ENCODE data around the gene PEX11A. TPM values are rescaled to one million over a fixed set of nuclear protein-coding genes. Genes with fewer than 3 reads are reported as not detected.

PEX11A gene, protein sequence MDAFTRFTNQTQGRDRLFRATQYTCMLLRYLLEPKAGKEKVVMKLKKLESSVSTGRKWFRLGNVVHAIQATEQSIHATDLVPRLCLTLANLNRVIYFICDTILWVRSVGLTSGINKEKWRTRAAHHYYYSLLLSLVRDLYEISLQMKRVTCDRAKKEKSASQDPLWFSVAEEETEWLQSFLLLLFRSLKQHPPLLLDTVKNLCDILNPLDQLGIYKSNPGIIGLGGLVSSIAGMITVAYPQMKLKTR
- total RNA-seq, result 100 to 1,000 TPM in 1 of 4 donors, 10 to 100 TPM in 3; 18.4 to 134 (median 29.9) TPM

- ATAC-seq (ENCODE audit: low FRiP score) (peak; percentile 94), DNase-seq (ENCODE audit: low spot score) (peak; percentile 50)
These were observed at the start of gene PEX11A, which contains the start of gene WDR93 for GRCh38 chr15:89690276-89691218. TSS of gene PEX11A (minus strand) at chr15:89690754. CDS start at chr15:89690632, 122 bp downstream. TSS of gene WDR93 (plus strand) at chr15:89690811. CDS start at chr15:89701747, 10,936 bp downstream.

GRCh38 chr15:89740137-89740536 lies 49.6 kb upstream of the PEX11A start:
- TF ChIP-seq, protein P1, sequence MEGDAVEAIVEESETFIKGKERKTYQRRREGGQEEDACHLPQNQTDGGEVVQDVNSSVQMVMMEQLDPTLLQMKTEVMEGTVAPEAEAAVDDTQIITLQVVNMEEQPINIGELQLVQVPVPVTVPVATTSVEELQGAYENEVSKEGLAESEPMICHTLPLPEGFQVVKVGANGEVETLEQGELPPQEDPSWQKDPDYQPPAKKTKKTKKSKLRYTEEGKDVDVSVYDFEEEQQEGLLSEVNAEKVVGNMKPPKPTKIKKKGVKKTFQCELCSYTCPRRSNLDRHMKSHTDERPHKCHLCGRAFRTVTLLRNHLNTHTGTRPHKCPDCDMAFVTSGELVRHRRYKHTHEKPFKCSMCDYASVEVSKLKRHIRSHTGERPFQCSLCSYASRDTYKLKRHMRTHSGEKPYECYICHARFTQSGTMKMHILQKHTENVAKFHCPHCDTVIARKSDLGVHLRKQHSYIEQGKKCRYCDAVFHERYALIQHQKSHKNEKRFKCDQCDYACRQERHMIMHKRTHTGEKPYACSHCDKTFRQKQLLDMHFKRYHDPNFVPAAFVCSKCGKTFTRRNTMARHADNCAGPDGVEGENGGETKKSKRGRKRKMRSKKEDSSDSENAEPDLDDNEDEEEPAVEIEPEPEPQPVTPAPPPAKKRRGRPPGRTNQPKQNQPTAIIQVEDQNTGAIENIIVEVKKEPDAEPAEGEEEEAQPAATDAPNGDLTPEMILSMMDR (IDR thresholded peaks at IDR 0.05), result peak in 2 of 3 donors; percentile 18 to 71
- peak; percentile 71 for ATAC-seq (ENCODE audit: low FRiP score)
- DNase-seq (ENCODE audit: low spot score), result no peak

More at GRCh38 chr15:89690276-89691218, at the start of gene PEX11A, which contains the start of gene WDR93:
- TF ChIP-seq, protein P1 (IDR thresholded peaks at IDR 0.05), result no peak

GRCh38 chr15:89735773-89736172 lies 45.2 kb upstream of the PEX11A start:
- TF ChIP-seq, protein P1 (IDR thresholded peaks at IDR 0.05), result no peak
- DNase-seq (ENCODE audit: low spot score) (no peak), ATAC-seq (ENCODE audit: low FRiP score) (no peak)

- DNase-seq (ENCODE audit: low spot score) (no peak), ATAC-seq (ENCODE audit: low FRiP score) (no peak)
- TF ChIP-seq, protein P1 (IDR thresholded peaks at IDR 0.05), result no peak
These were observed 42.1 kb upstream of the PEX11A start for GRCh38 chr15:89732451-89733172.

GRCh38 chr15:89731275-89731674 lies 40.7 kb upstream of the PEX11A start:
- TF ChIP-seq, protein P1 (IDR thresholded peaks at IDR 0.05), result no peak
- ATAC-seq (ENCODE audit: low FRiP score) (no peak), DNase-seq (ENCODE audit: low spot score) (no peak)

DNA sequence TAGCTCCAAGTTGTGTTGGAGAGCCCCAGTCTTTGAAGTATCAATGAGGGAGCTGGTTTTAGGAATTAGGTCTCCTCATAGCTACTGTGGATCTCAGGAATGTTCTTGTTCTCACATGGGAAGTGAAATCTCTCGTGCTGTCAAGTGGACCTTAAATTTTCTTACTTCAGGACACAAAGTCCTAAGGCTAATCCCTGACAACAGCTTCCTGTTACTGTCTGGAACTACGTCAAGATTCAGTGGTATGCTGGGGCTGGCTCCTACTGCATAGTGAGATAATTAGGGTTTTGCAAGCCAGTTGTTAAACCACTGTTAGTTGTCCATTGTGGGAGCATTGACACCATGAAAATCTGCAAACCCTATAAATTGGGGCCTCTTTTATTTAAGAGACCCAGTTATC lies 37.7 kb upstream of the PEX11A start:
- DNase-seq (ENCODE audit: low spot score) (no peak), ATAC-seq (ENCODE audit: low FRiP score) (peak; percentile 40)
- TF ChIP-seq, protein P1 (IDR thresholded peaks at IDR 0.05), result no peak

Measured in omental fat pad (tissue), 4 donors.